Mesendoderm (in vitro differentiated cells): ENCODE measurements around the gene SLC12A7.
"Not testable (repeated sequence)": the region's sequence is repeated elsewhere in the genome, so short reads cannot be mapped to it uniquely, and the experiment has no call there.

Source experiments
- DNase-seq: peaks from one replicate; pipeline ENCODE4 v3.0.0; 2013
- H2AK5ac ChIP-seq: 2 replicates; pipeline ENCODE4 v1.6.1; 2013; ENCODE audit warnings: low read length, inconsistent platforms
- H2BK120ac ChIP-seq: 2 replicates; pipeline ENCODE4 v1.6.1; 2013; ENCODE audit warnings: low read depth, mild to moderate bottlenecking, low read length, moderate library complexity, mixed read lengths
- H2BK15ac ChIP-seq: replicated peaks from 2 replicates; pipeline ENCODE4 v1.6.1; 2013; ENCODE audit warnings: low read depth, mild to moderate bottlenecking, moderate library complexity
- H2BK5ac ChIP-seq: 2 replicates; pipeline ENCODE4 v1.6.1; 2013; ENCODE audit warnings: low read length, inconsistent platforms
- H3K18ac ChIP-seq: 2 replicates; pipeline ENCODE4 v1.6.1; 2013; ENCODE audit warnings: mild to moderate bottlenecking, low read length, mixed read lengths
- H3K23ac ChIP-seq: one replicate; pipeline ENCODE4 v1.6.1; 2013; ENCODE audit warnings: low read length
- H3K27ac ChIP-seq: 2 replicates; pipeline ENCODE4 v1.5.1; 2013; ENCODE audit warnings: low read depth, mild to moderate bottlenecking, inconsistent platforms, low read length, moderate library complexity
- H3K27me3 ChIP-seq: 2 replicates; pipeline ENCODE4 v1.6.1; 2013; ENCODE audit warnings: low read length, control low read depth, mild to moderate bottlenecking, inconsistent platforms; ENCODE audit not compliant: insufficient read depth, poor library complexity
- H3K36me3 ChIP-seq: 2 replicates; pipeline ENCODE4 v1.6.1; 2013; ENCODE audit warnings: low read length, inconsistent platforms; ENCODE audit not compliant: control insufficient read depth, insufficient read depth
- H3K4ac ChIP-seq: one replicate; pipeline ENCODE4 v1.6.1; 2013; ENCODE audit warnings: low read depth, mild to moderate bottlenecking, low read length, moderate library complexity
- H3K4me1 ChIP-seq: 2 replicates; pipeline ENCODE4 v1.6.1; 2013; ENCODE audit warnings: low read depth, low read length, inconsistent platforms; ENCODE audit not compliant: control insufficient read depth
- H3K4me2 ChIP-seq: 2 replicates; pipeline ENCODE4 v1.6.1; 2013; ENCODE audit warnings: low read length
- H3K4me3 ChIP-seq: 2 replicates; pipeline ENCODE4 v1.5.1; 2013; ENCODE audit warnings: mild to moderate bottlenecking, low read length
- H3K56ac ChIP-seq: one replicate; pipeline ENCODE4 v1.6.1; 2013; ENCODE audit warnings: low read length
- H3K79me1 ChIP-seq: 2 replicates; pipeline ENCODE4 v1.6.1; 2013; ENCODE audit warnings: low read length, inconsistent platforms
- H3K79me2 ChIP-seq: 2 replicates; pipeline ENCODE4 v1.6.1; 2013; ENCODE audit warnings: mild to moderate bottlenecking, low read length; ENCODE audit not compliant: control insufficient read depth, insufficient read depth
- H3K9ac ChIP-seq: 2 replicates; pipeline ENCODE4 v1.6.1; 2013; ENCODE audit warnings: low read length, inconsistent platforms
- H4K5ac ChIP-seq: one replicate; pipeline ENCODE4 v1.6.1; 2013; ENCODE audit warnings: low read length
- H4K8ac ChIP-seq: one replicate; pipeline ENCODE4 v1.6.1; 2013; ENCODE audit warnings: low read depth, mild to moderate bottlenecking, control low read depth, low read length, moderate library complexity
- WGBS: extraction: QIAGEN DNeasy Blood & Tissue Kit; methylation state at CpG from one replicate; pipeline ENCODE4 v1.1.7; 2013; ENCODE audit warnings: low lambda C conversion rate, missing lambda C conversion rate; ENCODE audit not compliant: insufficient coverage; ENCODE audit errors: extremely low coverage; 5-methylcytosine and 5-hydroxymethylcytosine counted together

The SLC12A7 gene

DNA sequence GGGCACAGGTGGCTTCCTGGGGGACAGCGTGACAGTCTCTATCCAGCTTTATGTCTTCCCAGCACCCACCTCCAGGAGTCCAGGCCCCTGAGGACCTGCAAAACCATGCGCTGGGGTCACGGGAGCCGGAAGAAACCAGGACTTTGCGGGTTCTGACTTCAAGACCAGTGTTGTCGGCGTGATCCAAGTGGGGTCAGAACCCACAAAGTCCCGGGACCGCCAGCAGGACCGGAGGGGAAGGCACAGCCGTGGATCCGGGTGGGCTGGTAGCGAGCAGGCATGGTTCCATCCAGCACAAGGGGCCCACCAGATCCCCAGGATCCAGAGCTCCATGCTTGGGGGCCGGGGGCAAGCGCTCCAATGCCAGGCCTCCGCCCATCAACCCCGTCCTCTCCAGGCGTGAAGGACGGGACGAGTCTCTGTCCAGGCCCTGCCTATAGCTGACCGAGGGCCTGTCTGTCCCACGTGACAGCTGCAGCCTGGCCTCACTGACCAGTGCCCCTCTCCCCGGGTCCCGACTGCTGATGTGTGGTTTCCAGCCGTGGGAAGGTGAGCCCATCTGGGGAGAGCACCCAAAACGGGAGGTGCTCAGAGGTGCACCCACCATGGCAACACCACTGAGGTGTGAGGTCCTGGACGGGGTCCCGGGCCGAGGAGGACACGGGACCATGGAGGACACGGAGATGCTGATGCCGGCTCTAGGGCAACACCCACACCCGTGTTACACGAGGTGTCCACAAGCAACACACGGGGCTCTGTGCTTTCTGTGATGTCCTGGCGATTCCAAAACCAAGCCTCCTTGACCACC is 48.9 kb downstream of the SLC12A7 start:
- no peak overlapping the region for H2BK15ac ChIP-seq
- H2AK5ac ChIP-seq: no peak overlapping the region
- no peak for DNase-seq
- H3K4me3 ChIP-seq: no peak overlapping the region
- no peaks in the 10 kb centered on the region for H3K79me2 ChIP-seq
- no peak overlapping the region for H3K27ac ChIP-seq
- H3K4ac ChIP-seq: no peak overlapping the region
- no peaks in the 10 kb centered on the region for H3K36me3 ChIP-seq
- no peak overlapping the region for H3K23ac ChIP-seq
- H2BK5ac ChIP-seq: no peak overlapping the region
- no peak overlapping the region for H4K5ac ChIP-seq
- no peak overlapping the region for H3K18ac ChIP-seq
- no peaks in the 10 kb centered on the region for H3K4me1 ChIP-seq
- no peak overlapping the region for H3K9ac ChIP-seq
- no peak overlapping the region for H3K56ac ChIP-seq
- no peak overlapping the region for H4K8ac ChIP-seq
- no peaks in the 10 kb centered on the region for H3K27me3 ChIP-seq
- no peaks in the 10 kb centered on the region for H3K79me1 ChIP-seq
- H3K4me2 ChIP-seq: no peak overlapping the region
- no CpG with 5 or more reads among the region's 36 CpGs for WGBS
- no peak overlapping the region for H2BK120ac ChIP-seq

DNA sequence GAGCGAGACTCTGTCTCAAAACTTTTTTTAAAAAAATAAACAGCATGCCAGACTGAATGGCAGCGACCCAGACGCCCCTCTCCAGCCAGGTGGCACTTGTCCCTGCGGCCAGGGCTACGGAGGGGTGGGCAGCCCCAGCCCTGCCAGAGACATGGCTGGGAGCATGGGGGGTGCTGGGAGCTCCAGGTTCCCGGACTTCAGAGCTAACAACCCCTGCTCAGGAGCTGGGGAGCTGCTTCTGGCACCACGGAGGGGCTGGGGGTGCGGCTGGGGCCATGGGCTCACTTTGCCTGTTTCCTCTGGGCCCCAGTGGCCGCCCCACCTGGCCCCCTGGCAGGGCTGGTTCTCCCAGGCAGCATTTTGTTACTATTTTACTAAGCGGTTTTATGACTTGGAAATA is 49.9 kb downstream of the SLC12A7 start:
- no peak overlapping the region for H3K4me2 ChIP-seq
- H3K56ac ChIP-seq: no peak overlapping the region
- no peak overlapping the region for H3K18ac ChIP-seq
- H3K9ac ChIP-seq: no peak overlapping the region
- DNase-seq: no peak
- WGBS: no CpG with 5 or more reads among the region's 10 CpGs
- H3K79me1 ChIP-seq: no peaks in the 10 kb centered on the region
- H3K4me3 ChIP-seq: no peak overlapping the region
- H3K23ac ChIP-seq: no peak overlapping the region
- H2BK15ac ChIP-seq: no peak overlapping the region
- no peak overlapping the region for H2AK5ac ChIP-seq
- no peaks in the 10 kb centered on the region for H3K4me1 ChIP-seq
- H3K4ac ChIP-seq: no peak overlapping the region
- H3K27me3 ChIP-seq: no peaks in the 10 kb centered on the region
- no peak overlapping the region for H2BK5ac ChIP-seq
- H4K5ac ChIP-seq: no peak overlapping the region
- H2BK120ac ChIP-seq: no peak overlapping the region
- no peaks in the 10 kb centered on the region for H3K79me2 ChIP-seq
- no peak overlapping the region for H3K27ac ChIP-seq
- H3K36me3 ChIP-seq: no peaks in the 10 kb centered on the region
- no peak overlapping the region for H4K8ac ChIP-seq

DNA sequence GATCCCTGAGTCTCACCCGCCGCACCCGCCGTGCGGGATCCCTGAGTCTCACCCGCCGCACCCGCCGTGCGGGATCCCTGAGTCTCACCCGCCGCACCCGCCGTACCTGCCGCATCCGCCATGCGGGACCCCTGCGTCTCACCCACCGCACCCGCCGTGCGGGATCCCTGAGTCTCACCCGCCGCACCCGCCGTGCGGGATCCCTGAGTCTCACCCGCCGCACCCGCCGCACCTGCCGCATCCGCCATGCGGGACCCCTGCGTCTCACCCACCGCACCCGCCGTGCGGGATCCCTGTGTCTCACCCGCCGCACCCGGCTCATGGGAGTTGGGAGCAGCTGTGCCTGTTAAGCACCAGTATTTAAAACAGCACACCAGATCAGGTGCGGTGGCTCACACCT is 50.6 kb downstream of the SLC12A7 start:
- not testable (repeated sequence) for H3K9ac ChIP-seq, H2BK5ac ChIP-seq, H3K79me1 ChIP-seq, H3K4me3 ChIP-seq, H3K79me2 ChIP-seq, H3K56ac ChIP-seq, H3K23ac ChIP-seq, DNase-seq, H3K4ac ChIP-seq, H2BK15ac ChIP-seq, H3K27ac ChIP-seq, H3K27me3 ChIP-seq, H3K4me2 ChIP-seq, H3K18ac ChIP-seq, H2BK120ac ChIP-seq, H3K4me1 ChIP-seq, H4K8ac ChIP-seq, H2AK5ac ChIP-seq, H3K36me3 ChIP-seq, H4K5ac ChIP-seq
- no CpG with 5 or more reads among the region's 43 CpGs for WGBS

DNA sequence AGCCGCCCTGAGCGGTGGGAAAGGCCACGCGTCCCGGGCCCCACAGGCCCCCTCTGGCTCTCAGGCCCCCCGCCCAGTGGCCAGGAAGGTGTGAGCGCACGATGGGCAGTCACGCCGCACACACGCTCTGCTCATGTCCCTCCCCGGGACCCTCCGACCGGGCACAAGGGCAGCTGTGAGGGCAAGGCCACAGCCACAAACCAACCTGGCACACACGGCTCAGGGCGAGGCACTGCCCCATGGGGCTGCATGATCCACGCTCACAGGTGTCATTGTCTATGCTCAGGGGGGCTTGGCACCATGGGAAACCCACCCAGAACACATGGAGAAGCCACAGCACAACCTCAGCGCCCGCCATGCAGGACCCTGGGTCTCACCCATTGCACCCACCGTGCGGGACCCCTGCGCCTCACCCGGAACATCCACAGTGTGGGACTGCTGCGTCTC is 51.3 kb downstream of the SLC12A7 start:
- Histone ChIP-seq H3K79me2 (no peaks in the 10 kb centered on the region), H4K8ac (no peak overlapping the region), H3K23ac (no peak overlapping the region), H3K4me3 (no peak overlapping the region), H3K9ac (no peak overlapping the region), H3K27ac (no peak overlapping the region), H3K4me1 (no peaks in the 10 kb centered on the region), H2BK15ac (no peak overlapping the region), H3K79me1 (no peaks in the 10 kb centered on the region), H3K18ac (no peak overlapping the region), H4K5ac (no peak overlapping the region), H3K56ac (no peak overlapping the region), H2BK5ac (no peak overlapping the region), H3K36me3 (no peaks in the 10 kb centered on the region), H3K27me3 (no peaks in the 10 kb centered on the region), H3K4me2 (no peak overlapping the region), H2BK120ac (no peak overlapping the region), H3K4ac (no peak overlapping the region), H2AK5ac (no peak overlapping the region)
- no peak for DNase-seq
- WGBS: no CpG with 5 or more reads among the region's 24 CpGs

DNA sequence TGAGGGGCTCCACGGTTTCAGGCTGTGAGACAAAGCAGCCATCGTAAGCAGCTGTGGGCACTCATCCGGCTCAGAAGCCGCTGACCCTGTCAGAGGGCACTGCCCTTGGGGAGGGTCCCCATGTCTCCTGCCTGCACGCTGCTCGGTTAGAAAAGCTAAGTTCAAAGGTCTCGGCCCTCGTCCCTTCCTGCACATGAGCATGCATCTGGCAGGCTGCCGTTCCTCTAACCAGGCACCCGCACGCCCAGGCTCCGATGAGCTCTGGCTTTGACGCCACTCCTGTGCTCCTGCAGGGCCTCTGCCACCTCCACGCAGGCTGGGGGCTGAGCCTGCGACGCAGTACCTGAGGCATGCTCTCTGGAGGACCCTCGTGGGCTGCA is 52.0 kb downstream of the SLC12A7 start:
- no peak overlapping the region for H4K5ac ChIP-seq
- H3K4me3 ChIP-seq: no peak overlapping the region
- H3K27me3 ChIP-seq: no peaks in the 10 kb centered on the region
- H3K9ac ChIP-seq: no peak overlapping the region
- H2AK5ac ChIP-seq: no peak overlapping the region
- no peak for DNase-seq
- H3K79me1 ChIP-seq: no peaks in the 10 kb centered on the region
- no peak overlapping the region for H3K27ac ChIP-seq
- no peaks in the 10 kb centered on the region for H3K4me1 ChIP-seq
- no peak overlapping the region for H2BK15ac ChIP-seq
- no peak overlapping the region for H2BK120ac ChIP-seq
- no peak overlapping the region for H3K18ac ChIP-seq
- H3K4me2 ChIP-seq: no peak overlapping the region
- no peak overlapping the region for H4K8ac ChIP-seq
- no peak overlapping the region for H2BK5ac ChIP-seq
- no CpG with 5 or more reads among the region's 17 CpGs for WGBS
- H3K4ac ChIP-seq: no peak overlapping the region
- no peaks in the 10 kb centered on the region for H3K79me2 ChIP-seq
- no peak overlapping the region for H3K56ac ChIP-seq
- no peaks in the 10 kb centered on the region for H3K36me3 ChIP-seq
- H3K23ac ChIP-seq: no peak overlapping the region
